Measurements from ENCODE around the gene ZNF735.
"Not testable (repeated sequence)": the region's sequence is repeated elsewhere in the genome, so short reads cannot be mapped to it uniquely, and the experiment has no call there.

The ZNF735 gene

GRCh38 chr7:64206903-64207302 is at the start of gene ZNF735:
Gene ZNF735 (plus strand): TSS chr7:64207203. CDS start chr7:64207203, 0 bp downstream.
- FAIRE-seq (no peak), DNase-seq (ENCODE audit: low spot score) (no peak)

GRCh38 chr7:64170974-64171373 is 36.0 kb upstream of the ZNF735 start:
- not testable (repeated sequence) for FAIRE-seq

GRCh38 chr7:64174328-64174727 is 32.7 kb upstream of the ZNF735 start:
- FAIRE-seq (no peak), DNase-seq (ENCODE audit: low spot score) (no peak)

More at GRCh38 chr7:64170974-64171373, 36.0 kb upstream of the ZNF735 start:
- not testable (repeated sequence) for DNase-seq (ENCODE audit: low spot score)

GRCh38 chr7:64174941-64175340 is 32.1 kb upstream of the ZNF735 start:
- DNase-seq (ENCODE audit: low spot score) (no peak), FAIRE-seq (no peak)

- FAIRE-seq = no peak
- DNase-seq (ENCODE audit: low spot score) = no peak
Observed at GRCh38 chr7:64180989-64181388, 26.0 kb upstream of the ZNF735 start.

- no peak for DNase-seq (ENCODE audit: low spot score)
- FAIRE-seq = no peak
Observed at GRCh38 chr7:64181586-64181985, 25.4 kb upstream of the ZNF735 start.

GRCh38 chr7:64182036-64182790 is 24.8 kb upstream of the ZNF735 start:
- DNase-seq (ENCODE audit: low spot score) = no peak

GRCh38 chr7:64183126-64183742 is 23.8 kb upstream of the ZNF735 start:
- DNase-seq (ENCODE audit: low spot score) (no peak), FAIRE-seq (no peak)

More at GRCh38 chr7:64182036-64182790, 24.8 kb upstream of the ZNF735 start:
- no peak for FAIRE-seq

- FAIRE-seq (no peak), DNase-seq (ENCODE audit: low spot score) (no peak)
Observed at GRCh38 chr7:64183827-64184372, 23.1 kb upstream of the ZNF735 start.

- no peak for DNase-seq (ENCODE audit: low spot score)
- no peak for FAIRE-seq
Observed at GRCh38 chr7:64184376-64184775, 22.6 kb upstream of the ZNF735 start.

- DNase-seq (ENCODE audit: low spot score) (no peak), FAIRE-seq (no peak)
Observed at GRCh38 chr7:64187408-64187807, 19.6 kb upstream of the ZNF735 start.

GRCh38 chr7:64192148-64192704 is 14.8 kb upstream of the ZNF735 start:
- DNase-seq (ENCODE audit: low spot score) (no peak), FAIRE-seq (no peak)

- DNase-seq (ENCODE audit: low spot score) (no peak), FAIRE-seq (no peak)
Observed at GRCh38 chr7:64192775-64193174, 14.2 kb upstream of the ZNF735 start.

- DNase-seq (ENCODE audit: low spot score); FAIRE-seq: not testable (repeated sequence)
Observed at GRCh38 chr7:64219710-64220298, 12.8 kb downstream of the ZNF735 start.

- FAIRE-seq (no peak), DNase-seq (ENCODE audit: low spot score) (no peak)
Observed at GRCh38 chr7:64223366-64223765, 16.4 kb downstream of the ZNF735 start.

GRCh38 chr7:64228174-64228573 is 21.2 kb downstream of the ZNF735 start, which contains the start of gene ZNF679:
Gene ZNF679 (plus strand): TSS chr7:64228474. CDS start chr7:64249118, 20,644 bp downstream.
- not testable (repeated sequence) for DNase-seq (ENCODE audit: low spot score); FAIRE-seq

- FAIRE-seq = no peak
- DNase-seq (ENCODE audit: low spot score) = no peak
Observed at GRCh38 chr7:64266341-64266919, 59.4 kb downstream of the ZNF735 start.

Data from RCC 7860 (cell line).